ENCODE measurements around the gene KLHL14.

- TF ChIP-seq CTCF (IDR thresholded peaks at IDR 0.05) = no peak
- TF ChIP-seq REST (IDR thresholded peaks at IDR 0.05; ENCODE audit: insufficient read depth in 1 of 2, low read depth in 2 of 2, low read length in 1 of 2) = no peak
- no peak for TF ChIP-seq POLR2AphosphoS5 (IDR thresholded peaks at IDR 0.05; ENCODE audit: low read depth, low read length)
Measured at GRCh38 chr18:32760391-32760790, 12.4 kb downstream of the KLHL14 start.
